GM12892 (cell line): ENCODE data around the gene ZNRF3.
"Not testable (repeated sequence)": the region's sequence is repeated elsewhere in the genome, so short reads cannot be mapped to it uniquely, and the experiment has no call there.

Source experiments
- POLR2A ChIP-seq: IDR thresholded peaks from 2 replicates; pipeline ENCODE4 v1.6.1; 2011; ENCODE audit warnings: low read depth, low read length, control low read depth
- POLR2AphosphoS5 ChIP-seq: IDR thresholded peaks from 2 replicates; pipeline ENCODE4 v1.6.1; 2011; ENCODE audit warnings: low read depth, low read length, control low read depth
- TAF1 ChIP-seq: IDR thresholded peaks from 2 replicates; pipeline ENCODE4 v1.6.1; 2011; ENCODE audit warnings: low read depth, mild to moderate bottlenecking, control low read depth, low read length, borderline replicate concordance

DNA sequence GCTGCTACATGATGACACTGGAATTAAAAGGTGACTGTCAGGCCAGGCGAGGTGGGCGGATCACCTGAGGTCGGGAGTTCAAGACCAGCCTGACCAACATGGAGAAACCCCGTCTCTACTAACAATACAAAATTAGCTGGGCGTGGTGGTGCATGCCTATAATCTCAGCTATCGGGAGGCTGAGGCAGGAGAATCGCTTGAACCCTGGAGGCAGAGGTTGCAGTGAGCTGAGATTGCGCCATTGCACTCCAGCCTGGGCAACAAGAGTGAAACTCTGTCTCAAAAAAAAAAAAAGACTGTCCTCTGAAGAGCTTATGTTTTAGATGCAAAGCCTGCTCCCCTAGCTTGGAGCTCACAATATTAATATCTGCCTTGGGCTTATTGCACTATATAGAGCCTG lies 122.4 kb downstream of the ZNRF3 start:
- TF ChIP-seq POLR2AphosphoS5, POLR2A, TAF1: not testable (repeated sequence)
